Astrocyte (in vitro differentiated cells and primary cell): ENCODE measurements around the gene B4GALT3. TPM values are rescaled to one million over a fixed set of nuclear protein-coding genes. Genes with fewer than 3 reads are reported as not detected.

Experiments
- DNase-seq: peaks from one replicate; pipeline ENCODE4 v3.0.0-alpha.2; 2010; ENCODE audit warnings: low read depth
- FAIRE-seq: peaks from 2 replicates; lab custom pipeline; 2011; peaks lifted over from hg19 to GRCh38; lab: Jason Lieb, UNC
- H2AFZ ChIP-seq: 2 replicates; pipeline ENCODE4 v1.6.0; 2012; ENCODE audit warnings: low read depth, low read length, inconsistent platforms
- H3K27ac ChIP-seq: 2 replicates; pipeline ENCODE4 v1.5.1; 2011; ENCODE audit warnings: low read depth, low read length, inconsistent platforms
- H3K27me3 ChIP-seq: 2 replicates; pipeline ENCODE4 v1.6.0; 2011; ENCODE audit warnings: low read length, inconsistent platforms; ENCODE audit not compliant: insufficient read depth
- H3K36me3 ChIP-seq: 2 replicates; pipeline ENCODE4 v1.5.1; 2011; ENCODE audit warnings: low read length, inconsistent platforms; ENCODE audit not compliant: insufficient read depth
- H3K4me1 ChIP-seq: 2 replicates; pipeline ENCODE4 v1.5.1; 2011; ENCODE audit warnings: low read length, inconsistent platforms; ENCODE audit not compliant: insufficient read depth
- H3K4me2 ChIP-seq: 2 replicates; pipeline ENCODE4 v1.6.0; 2012; ENCODE audit warnings: low read length, inconsistent platforms
- H3K4me3 ChIP-seq: 2 replicates; pipeline ENCODE4 v1.5.1; 2011; ENCODE audit warnings: low read depth, mild to moderate bottlenecking, low read length, inconsistent platforms; ENCODE audit not compliant: insufficient read depth
- H3K79me2 ChIP-seq: 2 replicates; pipeline ENCODE4 v1.6.0; 2012; ENCODE audit warnings: mild to moderate bottlenecking, low read length, inconsistent platforms; ENCODE audit not compliant: insufficient read depth
- H3K9ac ChIP-seq: 2 replicates; pipeline ENCODE4 v1.6.0; 2012; ENCODE audit warnings: mild to moderate bottlenecking, low read length, inconsistent platforms
- H3K9me3 ChIP-seq: 2 replicates; pipeline ENCODE4 v1.5.1; 2012; ENCODE audit warnings: low read depth, mild to moderate bottlenecking, low read length, inconsistent platforms; ENCODE audit not compliant: insufficient read depth
- H4K20me1 ChIP-seq: 2 replicates; pipeline ENCODE4 v1.6.0; 2012; ENCODE audit warnings: low read length, inconsistent platforms; ENCODE audit not compliant: insufficient read depth
- H3K27ac Mint-ChIP-seq: one replicate; pipeline ENCODE4 v1.8.0; 2021; ENCODE audit warnings: mild to moderate bottlenecking, mixed read lengths; ENCODE audit not compliant: unreplicated experiment
- H3K27me3 Mint-ChIP-seq: one replicate; pipeline ENCODE4 v1.8.0; 2021; ENCODE audit warnings: low read depth, mixed read lengths; ENCODE audit not compliant: unreplicated experiment
- H3K36me3 Mint-ChIP-seq: one replicate; pipeline ENCODE4 v1.8.0; 2021; ENCODE audit warnings: low read depth, mixed read lengths; ENCODE audit not compliant: unreplicated experiment
- H3K4me1 Mint-ChIP-seq: one replicate; pipeline ENCODE4 v1.8.0; 2021; ENCODE audit warnings: low read depth, mixed read lengths; ENCODE audit not compliant: unreplicated experiment
- H3K4me3 Mint-ChIP-seq: one replicate; pipeline ENCODE4 v1.8.0; 2021; ENCODE audit warnings: mild to moderate bottlenecking, moderate library complexity, mixed read lengths; ENCODE audit not compliant: unreplicated experiment
- H3K9me3 Mint-ChIP-seq: one replicate; pipeline ENCODE4 v1.8.0; 2021; ENCODE audit warnings: mild to moderate bottlenecking, mixed read lengths; ENCODE audit not compliant: unreplicated experiment
- CTCF ChIP-seq: IDR thresholded peaks from 2 replicates; pipeline ENCODE4 v1.5.1; 2011; ENCODE audit warnings: low read depth, mild to moderate bottlenecking, inconsistent platforms, low read length, moderate library complexity; ENCODE audit not compliant: insufficient read depth
- EZH2 ChIP-seq: IDR thresholded peaks from 2 replicates; pipeline ENCODE4 v1.6.1; 2012; ENCODE audit warnings: mild to moderate bottlenecking, low read length, inconsistent platforms; ENCODE audit not compliant: insufficient read depth
- total RNA-seq: library from RNA; stranded (reverse); gene quantifications from 2 replicates; pipeline ENCODE4 v1.2.1, GENCODE V29; 2021

Gene B4GALT3
- total RNA-seq, 1 donor from 2014 or later, result 39.6 TPM

GRCh38 chr1:161200421-161200991 is 23.2 kb upstream of the B4GALT3 start:
- Mint-ChIP-seq H3K36me3 (no peaks in the 10 kb centered on the region), H3K9me3 (no peaks in the 10 kb centered on the region), H3K27me3 (no peaks in the 10 kb centered on the region), H3K27ac (peak overlapping the region; percentile 81), H3K4me3 (no peak overlapping the region), H3K4me1 (peaks cover 30% of the 10 kb centered on the region)
- DNase-seq (no peak), FAIRE-seq (no peak)
- TF ChIP-seq EZH2 (no peak), CTCF (no peak)
- Histone ChIP-seq H3K27ac (peak overlapping the region; percentile 90), H4K20me1 (no peaks in the 10 kb centered on the region), H3K27me3 (no peaks in the 10 kb centered on the region), H3K4me2 (no peak overlapping the region), H3K9ac (no peak overlapping the region), H3K4me1 (peaks cover 36% of the 10 kb centered on the region), H3K79me2 (peaks cover 28% of the 10 kb centered on the region), H3K9me3 (no peaks in the 10 kb centered on the region), H2AFZ (peak overlapping the region; percentile 75), H3K36me3 (peaks cover 11% of the 10 kb centered on the region), H3K4me3 (no peak overlapping the region)

DNA sequence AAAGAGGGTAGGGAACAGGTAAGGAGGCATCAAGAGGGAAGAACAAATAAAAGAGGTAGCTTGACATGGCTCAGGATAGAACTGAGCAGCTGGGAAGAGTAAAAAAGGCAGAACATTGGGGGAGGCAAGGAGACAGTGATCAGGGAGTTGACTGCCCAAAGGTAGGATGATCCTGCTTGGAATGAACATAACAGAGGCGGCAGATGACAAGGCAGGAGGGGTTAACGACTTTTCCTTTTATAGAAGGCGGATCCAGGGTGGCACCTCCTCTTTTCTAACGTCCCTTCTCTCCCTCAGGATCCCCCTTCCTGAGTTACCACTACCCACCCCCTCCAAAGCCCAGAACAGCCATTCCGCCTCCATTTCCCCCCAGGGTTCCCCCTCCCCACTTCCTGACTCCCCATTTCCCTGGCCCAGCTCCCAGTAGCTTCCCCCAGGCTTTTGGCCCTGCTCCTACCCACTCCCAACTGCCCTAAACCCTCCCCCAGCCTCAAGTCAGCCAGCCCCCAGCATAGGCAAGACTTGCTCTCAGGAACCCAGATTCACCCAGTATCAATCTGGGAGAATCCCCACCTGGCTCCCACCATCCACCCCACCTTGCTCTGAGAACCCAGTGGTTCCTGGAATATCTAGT is 22.3 kb upstream of the B4GALT3 start:
- DNase-seq (no peak), FAIRE-seq (no peak)
- Histone ChIP-seq H3K9me3 (no peaks in the 10 kb centered on the region), H3K9ac (no peak overlapping the region), H4K20me1 (no peaks in the 10 kb centered on the region), H3K4me3 (no peak overlapping the region), H3K27me3 (no peaks in the 10 kb centered on the region), H3K36me3 (peaks cover 11% of the 10 kb centered on the region), H3K79me2 (peaks cover 25% of the 10 kb centered on the region), H2AFZ (peak overlapping the region; percentile 63), H3K4me1 (peaks cover 36% of the 10 kb centered on the region), H3K27ac (no peak overlapping the region), H3K4me2 (no peak overlapping the region)
- H3K4me3 Mint-ChIP-seq, result no peak overlapping the region
- TF ChIP-seq CTCF (no peak), EZH2 (no peak)
- H3K27me3 Mint-ChIP-seq, result no peaks in the 10 kb centered on the region
- no peak overlapping the region for H3K27ac Mint-ChIP-seq
- H3K36me3 Mint-ChIP-seq, result no peaks in the 10 kb centered on the region
- H3K4me1 Mint-ChIP-seq, result peaks cover 29% of the 10 kb centered on the region
- H3K9me3 Mint-ChIP-seq, result no peaks in the 10 kb centered on the region

- peaks cover 36% of the 10 kb centered on the region for H3K4me1 ChIP-seq
- peak within 1 kb of the TSS; percentile 64 for H3K9ac ChIP-seq
- peak within 1 kb of the TSS; percentile 64 for H3K4me3 Mint-ChIP-seq
- no peaks in the 10 kb centered on the region for H3K9me3 ChIP-seq
- peaks cover 4% of the 10 kb centered on the region for H3K36me3 ChIP-seq
- no peak within 1 kb of the TSS for H3K27ac ChIP-seq
- H3K79me2 ChIP-seq, result peaks cover 19% of the 10 kb centered on the region
- no peak within 1 kb of the TSS for H3K4me3 ChIP-seq
- H3K27ac Mint-ChIP-seq, result no peak within 1 kb of the TSS
- H3K9me3 Mint-ChIP-seq, result no peaks in the 10 kb centered on the region
- FAIRE-seq (no peak), DNase-seq (peak; percentile 25)
- H4K20me1 ChIP-seq, result no peaks in the 10 kb centered on the region
- peak within 1 kb of the TSS; percentile 60 for H3K4me2 ChIP-seq
- H3K36me3 Mint-ChIP-seq, result no peaks in the 10 kb centered on the region
- TF ChIP-seq EZH2, result no peak
- no peaks in the 10 kb centered on the region for H3K27me3 ChIP-seq
- no peaks in the 10 kb centered on the region for H3K27me3 Mint-ChIP-seq
- H3K4me1 Mint-ChIP-seq, result peaks cover 29% of the 10 kb centered on the region
- H2AFZ ChIP-seq, result peak within 1 kb of the TSS; percentile 80
These were observed 21.7 kb upstream of the B4GALT3 start, which contains the start of gene ADAMTS4 for GRCh38 chr1:161198897-161199431. Gene ADAMTS4 (minus strand): TSS chr1:161199054. CDS start chr1:161198627, 427 bp downstream.
